H1 (cell line): ENCODE data around the gene SNAI1. TPM values are rescaled to one million over a fixed set of nuclear protein-coding genes. Genes with fewer than 3 reads are reported as not detected.

Experiments used
- CBX8 ChIP-seq: fragments of 300-800, 300-1000 bp; sonication (generic); IDR thresholded peaks from 2 replicates; pipeline ENCODE4 v1.7.1; 2016; ENCODE audit warnings: low read depth, low read length, borderline replicate concordance
- HDAC2 ChIP-seq, 2 experiments: fragments of 300-600 bp in 1 of 2; sonication (generic) in 1 of 2; IDR thresholded peaks; 2 replicates each; pipeline ENCODE4 v1.6.1; 2011 to 2012; ENCODE audit warnings: low read depth in 2 of 2, low read length in 2 of 2, mild to moderate bottlenecking in 2 of 2, moderate library complexity in 2 of 2, borderline replicate concordance in 1 of 2, inconsistent platforms in 1 of 2
- SRF ChIP-seq: IDR thresholded peaks from 2 replicates; pipeline ENCODE4 v1.6.1; 2011; ENCODE audit warnings: mild to moderate bottlenecking, low read depth, low read length, moderate library complexity
- TBP ChIP-seq: IDR thresholded peaks from 2 replicates; pipeline ENCODE4 v1.6.1; 2011; ENCODE audit warnings: low read depth, low read length, improper control_type of control experiment
- TCF12 ChIP-seq: IDR thresholded peaks from 2 replicates; pipeline ENCODE4 v1.6.1; 2011; ENCODE audit warnings: low read depth, mild to moderate bottlenecking, low read length
- TEAD4 ChIP-seq: IDR thresholded peaks from 2 replicates; pipeline ENCODE4 v1.6.1; 2012; ENCODE audit warnings: low read depth, low read length, inconsistent platforms, mixed read lengths
- polyA plus RNA-seq, 7 experiments: library from polyadenylated mRNA; depleted of rRNA in 3 of 7; stranded (reverse) in 5 of 7; unstranded in 2 of 7; fragments of >200 nt in 5 of 7; fragments of 200-250 nt in 2 of 7; gene quantifications; 1 replicate in 5 of 7; 2 replicates in 1 of 7; 4 replicates in 1 of 7; pipeline versions ENCODE4 v1.2.1 to v1.2.3, GENCODE V29; 2011 to 2013; ENCODE audit warnings: missing spikeins in 2 of 7, mixed read lengths in 2 of 7
- total RNA-seq: library from RNA; stranded (reverse); fragmentation: NEBNext Ultra II Directional; extraction: Animal tissue kit (Norgen Biotek cat#: 25700); gene quantifications from 2 replicates; pipeline ENCODE4 v1.2.1, GENCODE V29; 2021
- TF ChIP-seq, protein P1 (sequence below), 3 experiments: IDR thresholded peaks; 1 replicate in 2 of 3; 2 replicates in 1 of 3; pipeline versions ENCODE4 v1.5.1 to v1.6.1; 2011; ENCODE audit warnings: low read length in 3 of 3, mild to moderate bottlenecking in 3 of 3, inconsistent platforms in 2 of 3, low read depth in 1 of 3, moderate library complexity in 1 of 3; ENCODE audit not compliant: insufficient read depth in 1 of 3; ENCODE audit errors: control extremely low read depth in 1 of 3

Gene SNAI1
- total and polyA plus RNA-seq, 2 of the 8 experiments (the other 6 are each of a cell fraction or from before 2014, with no cell fraction given) = 6.5 to 8.0 TPM

GRCh38 chr20:49948178-49948577 is 34.6 kb upstream of the SNAI1 start (continued):
- TF ChIP-seq TBP (no peak), HDAC2 (IDR thresholded peaks at IDR 0.05; ENCODE audit: borderline replicate concordance in 1 of 2, low read depth in 2 of 2, low read length in 2 of 2) (no peak), CBX8 (no peak), SRF (no peak), TCF12 (no peak), TEAD4 (no peak)
- TF ChIP-seq, protein P1, sequence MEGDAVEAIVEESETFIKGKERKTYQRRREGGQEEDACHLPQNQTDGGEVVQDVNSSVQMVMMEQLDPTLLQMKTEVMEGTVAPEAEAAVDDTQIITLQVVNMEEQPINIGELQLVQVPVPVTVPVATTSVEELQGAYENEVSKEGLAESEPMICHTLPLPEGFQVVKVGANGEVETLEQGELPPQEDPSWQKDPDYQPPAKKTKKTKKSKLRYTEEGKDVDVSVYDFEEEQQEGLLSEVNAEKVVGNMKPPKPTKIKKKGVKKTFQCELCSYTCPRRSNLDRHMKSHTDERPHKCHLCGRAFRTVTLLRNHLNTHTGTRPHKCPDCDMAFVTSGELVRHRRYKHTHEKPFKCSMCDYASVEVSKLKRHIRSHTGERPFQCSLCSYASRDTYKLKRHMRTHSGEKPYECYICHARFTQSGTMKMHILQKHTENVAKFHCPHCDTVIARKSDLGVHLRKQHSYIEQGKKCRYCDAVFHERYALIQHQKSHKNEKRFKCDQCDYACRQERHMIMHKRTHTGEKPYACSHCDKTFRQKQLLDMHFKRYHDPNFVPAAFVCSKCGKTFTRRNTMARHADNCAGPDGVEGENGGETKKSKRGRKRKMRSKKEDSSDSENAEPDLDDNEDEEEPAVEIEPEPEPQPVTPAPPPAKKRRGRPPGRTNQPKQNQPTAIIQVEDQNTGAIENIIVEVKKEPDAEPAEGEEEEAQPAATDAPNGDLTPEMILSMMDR (IDR thresholded peaks at IDR 0.05; ENCODE audit: control extremely low read depth in 1 of 3, insufficient read depth in 1 of 3, low read depth in 1 of 3, low read length in 3 of 3) = no peak
